Measurements from ENCODE around the gene ARID5A. TPM values are rescaled to one million over a fixed set of nuclear protein-coding genes. Genes with fewer than 3 reads are reported as not detected.

The ARID5A gene
- total and polyA plus RNA-seq, 2 of the 13 experiments (the other 11 are each of a cell fraction or from before 2014, with no cell fraction given) = 6.0 to 9.5 TPM

DNA sequence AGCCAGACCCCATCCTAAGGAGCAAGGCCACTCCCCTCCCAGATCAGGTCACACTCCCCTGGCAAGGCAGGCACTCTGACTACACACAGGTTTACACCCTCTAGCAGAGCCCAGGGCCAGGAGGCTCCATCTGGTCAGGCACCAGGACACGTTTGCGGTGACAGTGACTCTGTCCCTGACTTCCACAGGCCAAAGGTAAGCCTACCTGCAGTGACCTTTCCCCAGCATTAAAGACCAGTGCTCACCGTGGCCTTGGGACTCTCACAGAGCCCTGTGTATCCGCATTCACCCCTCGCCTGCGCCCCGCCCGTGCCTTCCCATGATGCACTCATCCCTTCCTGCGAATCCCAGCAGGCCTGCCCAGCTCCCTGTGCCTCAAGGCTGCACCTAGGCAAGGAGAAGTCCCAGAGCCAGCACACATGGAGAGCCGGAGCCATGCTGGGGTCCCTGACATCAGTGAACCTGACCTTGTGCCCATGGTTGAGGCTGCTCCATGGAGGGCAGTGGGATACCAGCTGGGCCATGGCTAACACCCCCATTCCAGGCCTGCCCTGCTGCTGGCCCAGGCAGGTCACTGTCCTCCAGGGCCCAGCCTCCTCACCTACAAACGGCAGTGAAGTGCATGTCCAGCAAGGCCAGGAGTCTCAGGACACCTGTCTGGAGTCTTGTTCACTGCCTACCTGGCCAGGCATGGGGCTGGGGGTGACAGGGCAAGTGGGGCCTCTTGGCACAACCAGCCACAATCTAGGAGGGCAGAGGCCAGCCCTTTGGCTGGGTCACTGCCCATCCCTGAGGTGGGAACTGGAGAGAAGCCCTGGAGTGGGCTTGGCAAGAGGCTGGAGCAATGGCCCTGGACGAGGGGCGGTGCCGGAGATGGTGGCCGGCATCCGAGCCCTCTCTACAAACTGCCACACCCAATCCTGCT is 34.4 kb upstream of the ARID5A start (continued):
- TF ChIP-seq ZNF883 (CRISPR knock-in tag; IDR thresholded peaks at IDR 0.05; ENCODE audit: not compliant biosample characterization) = no peak
- TF ChIP-seq ZMYM4 (CRISPR knock-in tag; IDR thresholded peaks at IDR 0.05) = peak; percentile 43; the same call in 1 of the 2 replicates
- peak; percentile 90; the same call in 1 of the 2 replicates for TF ChIP-seq CAMTA2 (CRISPR knock-in tag; IDR thresholded peaks at IDR 0.05; ENCODE audit: borderline replicate concordance)
- TF ChIP-seq, protein P1, sequence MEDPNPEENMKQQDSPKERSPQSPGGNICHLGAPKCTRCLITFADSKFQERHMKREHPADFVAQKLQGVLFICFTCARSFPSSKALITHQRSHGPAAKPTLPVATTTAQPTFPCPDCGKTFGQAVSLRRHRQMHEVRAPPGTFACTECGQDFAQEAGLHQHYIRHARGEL (CRISPR knock-in tag; IDR thresholded peaks at IDR 0.05) = no peak
- TF ChIP-seq NBN (conservative IDR thresholded peaks at IDR 0.05) = no peak
- TF ChIP-seq CTCF (CRISPR knock-in tag; IDR thresholded peaks at IDR 0.05) = peak; percentile 15; the same call in 1 of the 2 replicates
- peak; percentile 85 for TF ChIP-seq RXRB (CRISPR knock-in tag; IDR thresholded peaks at IDR 0.05; ENCODE audit: borderline replicate concordance)
- TF ChIP-seq CHCHD3 (CRISPR knock-in tag; IDR thresholded peaks at IDR 0.05) = peak; percentile 61; the same call in 1 of the 2 replicates
- TF ChIP-seq RFXAP (CRISPR knock-in tag; IDR thresholded peaks at IDR 0.05; ENCODE audit: borderline replicate concordance) = 0 out of 2 replicates have a peak, but pooled peaks have one; percentile 53
- no peak for TF ChIP-seq SAFB2 (CRISPR knock-in tag; IDR thresholded peaks at IDR 0.05; ENCODE audit: borderline replicate concordance, low read depth)
- TF ChIP-seq ZFAT (CRISPR knock-in tag; conservative IDR thresholded peaks at IDR 0.05) = no peak
- TF ChIP-seq ZNF513 (CRISPR knock-in tag; conservative IDR thresholded peaks at IDR 0.05) = no peak
- TF ChIP-seq, protein P2, sequence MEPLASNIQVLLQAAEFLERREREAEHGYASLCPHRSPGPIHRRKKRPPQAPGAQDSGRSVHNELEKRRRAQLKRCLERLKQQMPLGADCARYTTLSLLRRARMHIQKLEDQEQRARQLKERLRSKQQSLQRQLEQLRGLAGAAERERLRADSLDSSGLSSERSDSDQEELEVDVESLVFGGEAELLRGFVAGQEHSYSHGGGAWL (CRISPR knock-in tag; IDR thresholded peaks at IDR 0.05) = 0 out of 2 replicates have a peak, but pooled peaks have one; percentile 18
- TF ChIP-seq ZBTB21 (CRISPR knock-in tag; IDR thresholded peaks at IDR 0.05) = no peak
- TF ChIP-seq NONO (IDR thresholded peaks at IDR 0.05) = no peak
- peak; percentile 46; the same call in 1 of the 2 replicates for TF ChIP-seq NONO (CRISPR knock-in tag; conservative IDR thresholded peaks at IDR 0.05)
- TF ChIP-seq FOSL1 (CRISPR knock-in tag; IDR thresholded peaks at IDR 0.05; ENCODE audit: borderline replicate concordance) = no peak
- peak; percentile 63 for TF ChIP-seq GATAD2A (CRISPR knock-in tag; IDR thresholded peaks at IDR 0.05)
- peak; percentile 29; the same call in 1 of the 2 replicates for TF ChIP-seq POLR2AphosphoS5 (IDR thresholded peaks at IDR 0.05; ENCODE audit: low read depth, low read length)
- TF ChIP-seq ZSCAN30 (CRISPR knock-in tag; IDR thresholded peaks at IDR 0.05) = no peak
- peak; percentile 87 for TF ChIP-seq NFKB2 (CRISPR knock-in tag; IDR thresholded peaks at IDR 0.05; ENCODE audit: borderline replicate concordance)
- TF ChIP-seq ZNF652 (CRISPR knock-in tag; IDR thresholded peaks at IDR 0.05; ENCODE audit: borderline replicate concordance, low read depth) = no peak
- TF ChIP-seq KDM5B (CRISPR knock-in tag; IDR thresholded peaks at IDR 0.05; ENCODE audit: borderline replicate concordance) = peak; percentile 78; the same call in 1 of the 2 replicates
- TF ChIP-seq ZNF124 (CRISPR knock-in tag; IDR thresholded peaks at IDR 0.05) = 0 out of 2 replicates have a peak, but pooled peaks have one; percentile 71
- 0 out of 2 replicates have a peak, but pooled peaks have one; percentile 38 for TF ChIP-seq SP5 (CRISPR knock-in tag; IDR thresholded peaks at IDR 0.05; ENCODE audit: borderline replicate concordance, low read depth)
- TF ChIP-seq MYC (CRISPR knock-in tag; IDR thresholded peaks at IDR 0.05; ENCODE audit: borderline replicate concordance) = peak; percentile 50; the same call in 1 of the 2 replicates
- no peak for TF ChIP-seq ZNF781 (CRISPR knock-in tag; IDR thresholded peaks at IDR 0.05; ENCODE audit: borderline replicate concordance, not compliant biosample characterization)
